HG03565 (cell line): Measurements from ENCODE around the gene TADA2A.

Source experiments
- ATAC-seq: cut with Tn5 transposase; IDR thresholded peaks from one replicate; pipeline ENCODE4 v1.9.1; 2021; ENCODE audit warnings: mild to moderate bottlenecking, moderate library complexity; ENCODE audit not compliant: unreplicated experiment

Gene TADA2A

GRCh38 chr17:37458805-37459204, 52.1 kb downstream of the TADA2A start:
- ATAC-seq: no peak

- ATAC-seq: no peak
These were observed 55.0 kb downstream of the TADA2A start for GRCh38 chr17:37461668-37462067.

- no peak for ATAC-seq
These were observed 55.8 kb downstream of the TADA2A start for GRCh38 chr17:37462492-37462891.

GRCh38 chr17:37463039-37463438, 56.4 kb downstream of the TADA2A start:
- ATAC-seq: no peak

GRCh38 chr17:37465069-37465616, 58.5 kb downstream of the TADA2A start:
- no peak for ATAC-seq

- ATAC-seq: no peak
These were observed 59.8 kb downstream of the TADA2A start for GRCh38 chr17:37466471-37466870.

- no peak for ATAC-seq
These were observed 63.5 kb downstream of the TADA2A start for GRCh38 chr17:37470181-37470580.

GRCh38 chr17:37475731-37476420, 69.2 kb downstream of the TADA2A start:
- ATAC-seq: no peak

- ATAC-seq: no peak
These were observed 69.9 kb downstream of the TADA2A start for GRCh38 chr17:37476431-37477120.

GRCh38 chr17:37478187-37478586, 71.5 kb downstream of the TADA2A start:
- ATAC-seq: no peak

- no peak for ATAC-seq
These were observed 72.3 kb downstream of the TADA2A start for GRCh38 chr17:37479025-37479424.

- ATAC-seq: no peak
These were observed 73.7 kb downstream of the TADA2A start for GRCh38 chr17:37480427-37480826.

GRCh38 chr17:37481001-37481665, 74.4 kb downstream of the TADA2A start:
- ATAC-seq: no peak

- no peak for ATAC-seq
These were observed 76.8 kb downstream of the TADA2A start for GRCh38 chr17:37483311-37484039.

- no peak for ATAC-seq
These were observed 79.4 kb downstream of the TADA2A start for GRCh38 chr17:37485938-37486570.

- ATAC-seq: no peak
These were observed 81.4 kb downstream of the TADA2A start for GRCh38 chr17:37488009-37488604.

GRCh38 chr17:37488607-37489196, 82.0 kb downstream of the TADA2A start:
- ATAC-seq: no peak

GRCh38 chr17:37489197-37490001, 82.7 kb downstream of the TADA2A start, which contains the start of gene DUSP14:
Gene DUSP14, plus strand, starts transcription at chr17:37489891. Its CDS starts 22,382 bp downstream, at chr17:37512273.
- ATAC-seq: peak; percentile 49
